Activated T-helper 1 cell treated with anti-CD3 and anti-CD28 coated beads, Interleukin-12 subunit alpha, Interleukin-12 subunit beta, Interleukin-2, Interleukin-4 antibody, amounts not matched to agents 30 ng/mL and 10 ng/mL and 1 ng/mL, durations not matched to agents 14 hours and 24 hours and 36 hours (primary cell): ENCODE data around the gene NEBL. TPM values are rescaled to one million over a fixed set of nuclear protein-coding genes. Genes with fewer than 3 reads are reported as not detected.
"Not testable (repeated sequence)": the region's sequence is repeated elsewhere in the genome, so short reads cannot be mapped to it uniquely, and the experiment has no call there.

Experiments
- DNase-seq: peaks from one replicate; pipeline ENCODE4 v3.0.0; 2021; ENCODE audit warnings: low spot score
- H3K27ac Mint-ChIP-seq: one replicate; pipeline ENCODE4 v1.8.0; 2021; ENCODE audit warnings: mild to moderate bottlenecking, mixed read lengths
- H3K27me3 Mint-ChIP-seq: one replicate; pipeline ENCODE4 v1.8.0; 2022; ENCODE audit warnings: mild to moderate bottlenecking, moderate library complexity, mixed read lengths; ENCODE audit not compliant: insufficient read depth
- H3K36me3 Mint-ChIP-seq: one replicate; pipeline ENCODE4 v1.8.0; 2021; ENCODE audit warnings: low read depth, mixed read lengths
- H3K4me1 Mint-ChIP-seq: one replicate; pipeline ENCODE4 v1.8.0; 2021; ENCODE audit warnings: low read depth, mixed read lengths
- H3K4me3 Mint-ChIP-seq: one replicate; pipeline ENCODE4 v1.8.0; 2021; ENCODE audit warnings: mild to moderate bottlenecking, moderate library complexity, mixed read lengths
- H3K9me3 Mint-ChIP-seq: one replicate; pipeline ENCODE4 v1.8.0; 2021; ENCODE audit warnings: mixed read lengths
- intact Hi-C: fragments of 100-400 bp; cut with micrococcal nuclease; formaldehyde crosslinking; loops from one replicate; pipeline ENCODE4 v1.15.1; 2024
- total RNA-seq: library from RNA; stranded (reverse); gene quantifications from 2 replicates; pipeline ENCODE4 v1.2.3, GENCODE V29; 2022

The NEBL gene, protein sequence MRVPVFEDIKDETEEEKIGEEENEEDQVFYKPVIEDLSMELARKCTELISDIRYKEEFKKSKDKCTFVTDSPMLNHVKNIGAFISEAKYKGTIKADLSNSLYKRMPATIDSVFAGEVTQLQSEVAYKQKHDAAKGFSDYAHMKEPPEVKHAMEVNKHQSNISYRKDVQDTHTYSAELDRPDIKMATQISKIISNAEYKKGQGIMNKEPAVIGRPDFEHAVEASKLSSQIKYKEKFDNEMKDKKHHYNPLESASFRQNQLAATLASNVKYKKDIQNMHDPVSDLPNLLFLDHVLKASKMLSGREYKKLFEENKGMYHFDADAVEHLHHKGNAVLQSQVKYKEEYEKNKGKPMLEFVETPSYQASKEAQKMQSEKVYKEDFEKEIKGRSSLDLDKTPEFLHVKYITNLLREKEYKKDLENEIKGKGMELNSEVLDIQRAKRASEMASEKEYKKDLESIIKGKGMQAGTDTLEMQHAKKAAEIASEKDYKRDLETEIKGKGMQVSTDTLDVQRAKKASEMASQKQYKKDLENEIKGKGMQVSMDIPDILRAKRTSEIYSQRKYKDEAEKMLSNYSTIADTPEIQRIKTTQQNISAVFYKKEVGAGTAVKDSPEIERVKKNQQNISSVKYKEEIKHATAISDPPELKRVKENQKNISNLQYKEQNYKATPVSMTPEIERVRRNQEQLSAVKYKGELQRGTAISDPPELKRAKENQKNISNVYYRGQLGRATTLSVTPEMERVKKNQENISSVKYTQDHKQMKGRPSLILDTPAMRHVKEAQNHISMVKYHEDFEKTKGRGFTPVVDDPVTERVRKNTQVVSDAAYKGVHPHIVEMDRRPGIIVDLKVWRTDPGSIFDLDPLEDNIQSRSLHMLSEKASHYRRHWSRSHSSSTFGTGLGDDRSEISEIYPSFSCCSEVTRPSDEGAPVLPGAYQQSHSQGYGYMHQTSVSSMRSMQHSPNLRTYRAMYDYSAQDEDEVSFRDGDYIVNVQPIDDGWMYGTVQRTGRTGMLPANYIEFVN
- total RNA-seq, result 0.18 and 0.22 TPM in 2 replicates

GRCh38 chr10:20897146-20897825 lies at the start of gene NEBL:
TSS of gene NEBL (minus strand) at chr10:20897311. CDS start at chr10:20897205, 106 bp downstream.
- DNase-seq, result no peak
- no peaks in the 10 kb centered on the region for H3K27me3 Mint-ChIP-seq
- intact Hi-C loops, result no loop called here
- no peaks in the 10 kb centered on the region for H3K36me3 Mint-ChIP-seq
- no peaks in the 10 kb centered on the region for H3K4me1 Mint-ChIP-seq
- H3K4me3 Mint-ChIP-seq, result no peak within 1 kb of the TSS
- no peak within 1 kb of the TSS for H3K27ac Mint-ChIP-seq
- H3K9me3 Mint-ChIP-seq, result no peaks in the 10 kb centered on the region

DNA sequence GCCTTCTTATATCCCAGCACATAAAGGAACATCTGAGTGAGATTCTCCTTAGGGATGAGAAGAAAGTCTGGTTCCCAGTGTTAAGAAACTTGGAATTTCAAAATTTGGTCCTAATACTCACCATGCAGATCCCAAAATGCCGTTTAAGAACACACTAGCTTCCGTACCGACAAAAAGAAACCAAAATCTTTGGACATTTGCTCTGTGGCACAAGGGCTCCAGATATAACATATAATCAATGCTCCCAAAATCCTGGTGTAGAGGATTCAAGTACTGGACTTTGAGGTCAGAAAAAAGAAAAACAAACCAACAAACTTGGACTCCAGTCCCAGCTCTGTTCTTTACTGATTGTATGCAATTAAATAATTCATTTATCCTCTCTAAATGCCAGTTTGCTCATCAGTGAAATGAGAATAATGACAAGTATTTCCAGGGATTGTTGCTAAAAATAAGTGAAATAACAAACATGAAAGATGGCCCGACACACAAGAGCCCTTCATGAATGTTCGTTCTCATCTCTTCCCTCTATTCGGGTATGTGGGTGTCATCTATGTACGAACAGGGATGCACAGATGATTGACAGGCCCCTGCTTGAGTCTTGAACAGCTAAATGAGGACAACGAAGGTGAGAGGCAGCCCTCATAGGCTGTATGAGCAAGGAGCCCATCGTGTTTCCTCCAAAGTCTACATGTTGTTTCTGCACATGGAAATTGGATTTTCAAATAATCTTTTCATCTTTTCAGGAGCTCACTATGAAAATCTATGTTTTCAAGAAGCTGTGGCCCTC lies 48.6 kb upstream of the NEBL start:
- Mint-ChIP-seq H3K27me3 (no peaks in the 10 kb centered on the region), H3K4me1 (no peaks in the 10 kb centered on the region), H3K27ac (no peak overlapping the region), H3K9me3 (no peaks in the 10 kb centered on the region), H3K36me3 (no peaks in the 10 kb centered on the region), H3K4me3 (no peak overlapping the region)
- no peak for DNase-seq
- intact Hi-C loops, result no loop called here

GRCh38 chr10:20944789-20945502 lies 47.8 kb upstream of the NEBL start:
- H3K9me3 Mint-ChIP-seq, result no peaks in the 10 kb centered on the region
- no peak for DNase-seq

GRCh38 chr10:20939414-20939813 lies 42.3 kb upstream of the NEBL start:
- intact Hi-C loops, H3K36me3 Mint-ChIP-seq: not testable (repeated sequence)

More at GRCh38 chr10:20944789-20945502, 47.8 kb upstream of the NEBL start:
- no peak overlapping the region for H3K27ac Mint-ChIP-seq
- H3K4me3 Mint-ChIP-seq, result no peak overlapping the region
- intact Hi-C loops, result no loop called here
- no peaks in the 10 kb centered on the region for H3K36me3 Mint-ChIP-seq
- H3K27me3 Mint-ChIP-seq, result no peaks in the 10 kb centered on the region
- H3K4me1 Mint-ChIP-seq, result no peaks in the 10 kb centered on the region

DNA sequence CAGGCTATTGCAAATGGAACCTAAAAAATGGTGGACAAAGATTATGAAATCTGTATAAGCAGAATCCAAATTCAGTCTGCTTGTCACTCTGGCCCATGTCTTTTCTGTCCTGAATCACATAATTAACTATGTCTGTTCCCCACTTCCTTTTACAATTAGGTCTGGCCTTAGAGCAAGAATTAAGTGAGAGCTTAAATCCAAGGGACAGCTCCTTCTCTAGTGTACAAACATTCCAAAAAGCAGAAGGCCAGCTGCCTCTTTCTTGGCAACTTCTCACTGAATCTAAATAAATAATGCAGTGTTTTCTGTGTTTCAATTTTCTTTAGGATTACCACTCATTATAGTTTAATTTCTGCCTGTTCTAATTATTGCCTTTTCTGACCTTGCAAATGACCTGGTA lies 39.3 kb upstream of the NEBL start:
- H3K4me1 Mint-ChIP-seq, result no peaks in the 10 kb centered on the region
- intact Hi-C loops, result no loop called here
- H3K27me3 Mint-ChIP-seq, result no peaks in the 10 kb centered on the region
- no peak overlapping the region for H3K27ac Mint-ChIP-seq
- H3K4me3 Mint-ChIP-seq, result no peak overlapping the region
- H3K36me3 Mint-ChIP-seq, result no peaks in the 10 kb centered on the region
- H3K9me3 Mint-ChIP-seq, result peaks cover 4% of the 10 kb centered on the region
- no peak for DNase-seq

More at GRCh38 chr10:20939414-20939813, 42.3 kb upstream of the NEBL start:
- not testable (repeated sequence) for H3K27ac Mint-ChIP-seq, H3K4me3 Mint-ChIP-seq, H3K4me1 Mint-ChIP-seq, DNase-seq, H3K27me3 Mint-ChIP-seq, H3K9me3 Mint-ChIP-seq

DNA sequence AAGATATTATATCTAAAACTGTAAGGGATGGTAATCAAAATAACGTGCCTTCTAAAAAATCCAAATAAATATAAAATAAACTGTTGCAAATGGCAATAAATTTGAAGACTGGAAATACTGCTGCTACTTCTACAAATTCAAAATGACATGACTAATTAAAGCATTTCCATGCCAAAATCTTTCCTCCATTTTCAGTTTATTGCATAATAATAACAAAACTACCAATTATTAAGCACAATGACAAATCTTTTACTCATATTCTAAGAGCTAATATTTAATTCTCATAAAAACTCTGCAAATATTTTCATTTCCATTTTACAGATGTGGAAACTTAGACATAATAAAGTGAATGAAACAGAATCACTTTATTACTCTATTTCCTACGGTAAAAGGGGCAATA lies 38.8 kb upstream of the NEBL start:
- no peak for DNase-seq
- Mint-ChIP-seq H3K27me3 (no peaks in the 10 kb centered on the region), H3K4me1 (no peaks in the 10 kb centered on the region), H3K27ac (no peak overlapping the region), H3K36me3 (no peaks in the 10 kb centered on the region), H3K9me3 (peaks cover 4% of the 10 kb centered on the region), H3K4me3 (no peak overlapping the region)
- intact Hi-C loops, result no loop called here

GRCh38 chr10:20935301-20935700 lies 38.2 kb upstream of the NEBL start:
- H3K27me3 Mint-ChIP-seq, result no peaks in the 10 kb centered on the region
- H3K9me3 Mint-ChIP-seq, result peaks cover 4% of the 10 kb centered on the region
- no peak overlapping the region for H3K4me3 Mint-ChIP-seq

GRCh38 chr10:20933705-20934104 lies 36.6 kb upstream of the NEBL start:
- Mint-ChIP-seq H3K27ac (no peak overlapping the region), H3K4me1 (no peaks in the 10 kb centered on the region), H3K9me3 (peaks cover 4% of the 10 kb centered on the region), H3K4me3 (no peak overlapping the region), H3K36me3 (no peaks in the 10 kb centered on the region), H3K27me3 (no peaks in the 10 kb centered on the region)
- no peak for DNase-seq
- intact Hi-C loops, result no loop called here

More at GRCh38 chr10:20935301-20935700, 38.2 kb upstream of the NEBL start:
- Mint-ChIP-seq H3K27ac (no peak overlapping the region), H3K4me1 (no peaks in the 10 kb centered on the region), H3K36me3 (no peaks in the 10 kb centered on the region)
- intact Hi-C loops, result no loop called here
- DNase-seq, result no peak

- H3K4me1 Mint-ChIP-seq, result no peaks in the 10 kb centered on the region
- no peak overlapping the region for H3K27ac Mint-ChIP-seq
- H3K36me3 Mint-ChIP-seq, result no peaks in the 10 kb centered on the region
- no peaks in the 10 kb centered on the region for H3K27me3 Mint-ChIP-seq
- intact Hi-C loops, result no loop called here
- no peak overlapping the region for H3K4me3 Mint-ChIP-seq
- peaks cover 4% of the 10 kb centered on the region for H3K9me3 Mint-ChIP-seq
- no peak for DNase-seq
These were observed 35.6 kb upstream of the NEBL start for GRCh38 chr10:20932606-20933126.

DNA sequence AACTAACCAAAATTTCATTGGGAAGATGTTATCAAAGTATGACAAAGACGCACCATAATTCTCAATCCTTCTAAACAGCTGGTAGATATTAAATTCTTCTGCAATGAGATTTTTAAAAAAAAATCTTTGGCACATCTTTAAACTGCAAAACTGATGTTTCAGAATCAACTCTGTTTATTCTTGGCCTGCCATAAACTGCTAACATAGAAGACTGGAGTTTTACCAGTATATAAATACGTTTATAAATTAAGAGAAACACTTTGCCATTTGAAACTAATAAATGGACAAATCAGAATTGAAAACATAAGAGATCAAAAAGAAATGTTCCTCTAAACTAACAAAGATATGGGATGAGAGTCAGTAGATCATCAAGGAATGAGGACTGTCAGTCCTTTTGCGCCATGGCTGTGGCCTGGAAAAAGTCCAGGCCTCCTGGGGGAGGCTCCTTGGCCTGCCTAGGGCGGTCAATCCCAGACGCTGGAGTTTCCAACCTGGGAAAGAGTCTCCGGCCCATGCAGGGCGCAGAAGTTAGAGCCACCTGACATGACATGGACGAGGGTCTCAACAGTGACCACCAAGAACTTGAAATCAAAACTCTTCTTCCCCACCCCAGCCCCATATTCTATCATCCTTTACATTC lies 34.2 kb upstream of the NEBL start:
- intact Hi-C loops, result no loop called here
- no peaks in the 10 kb centered on the region for H3K36me3 Mint-ChIP-seq
- H3K4me3 Mint-ChIP-seq, result no peak overlapping the region
- DNase-seq, result no peak
- H3K27ac Mint-ChIP-seq, result no peak overlapping the region
- peaks cover 4% of the 10 kb centered on the region for H3K9me3 Mint-ChIP-seq
- no peaks in the 10 kb centered on the region for H3K4me1 Mint-ChIP-seq
- no peaks in the 10 kb centered on the region for H3K27me3 Mint-ChIP-seq

- H3K36me3 Mint-ChIP-seq, result no peaks in the 10 kb centered on the region
- H3K4me1 Mint-ChIP-seq, result no peaks in the 10 kb centered on the region
- H3K27me3 Mint-ChIP-seq, result no peaks in the 10 kb centered on the region
- peaks cover 4% of the 10 kb centered on the region for H3K9me3 Mint-ChIP-seq
- intact Hi-C loops, result no loop called here
- DNase-seq, result no peak
- no peak overlapping the region for H3K27ac Mint-ChIP-seq
- H3K4me3 Mint-ChIP-seq, result no peak overlapping the region
These were observed 30.3 kb upstream of the NEBL start for GRCh38 chr10:20927456-20927855.
